Measurements from ENCODE around the gene MPST.

MPST gene

DNA sequence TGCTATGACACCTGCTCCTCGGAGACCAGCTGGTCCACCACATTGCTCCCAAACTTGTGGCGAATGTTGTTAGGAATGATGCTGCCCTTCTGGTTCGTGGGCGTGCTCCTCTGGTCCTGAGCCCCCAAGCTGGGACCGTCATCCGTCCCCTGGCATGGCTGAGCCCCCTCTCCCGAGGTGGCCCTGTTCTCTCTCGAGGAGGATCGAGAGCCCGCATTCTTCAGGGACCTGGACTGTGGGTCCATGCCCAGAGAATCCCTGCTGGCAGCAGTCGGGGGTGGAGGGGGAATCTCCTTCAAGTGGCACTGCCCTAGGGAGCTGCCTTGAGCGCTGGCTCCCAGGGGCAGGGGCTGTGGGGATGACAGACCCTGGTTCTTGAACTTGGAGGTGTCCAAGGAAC, 17.7 kb upstream of the MPST start:
- DNase-seq (ENCODE audit: low spot score): no peak

DNA sequence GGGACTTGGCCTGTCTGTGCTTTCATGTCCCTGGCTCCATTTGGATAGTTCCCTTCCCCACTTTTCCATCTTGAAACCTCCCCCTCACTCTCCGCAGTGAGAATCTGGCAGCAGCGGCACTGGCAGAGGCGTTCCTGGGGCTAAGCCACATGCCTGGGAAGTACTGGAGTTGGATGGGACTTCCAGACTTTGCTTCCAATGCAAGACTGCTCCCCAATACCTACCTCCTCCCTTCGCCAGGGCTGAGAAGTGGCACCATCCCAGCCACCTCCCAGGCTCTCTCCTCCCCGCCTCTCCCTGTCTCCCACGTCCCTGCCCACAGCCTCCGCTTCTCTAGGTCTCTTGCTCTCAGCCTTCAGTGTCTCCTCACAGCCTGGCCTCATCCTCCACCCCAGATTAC, 16.9 kb upstream of the MPST start:
- DNase-seq (ENCODE audit: low spot score): no peak

DNA sequence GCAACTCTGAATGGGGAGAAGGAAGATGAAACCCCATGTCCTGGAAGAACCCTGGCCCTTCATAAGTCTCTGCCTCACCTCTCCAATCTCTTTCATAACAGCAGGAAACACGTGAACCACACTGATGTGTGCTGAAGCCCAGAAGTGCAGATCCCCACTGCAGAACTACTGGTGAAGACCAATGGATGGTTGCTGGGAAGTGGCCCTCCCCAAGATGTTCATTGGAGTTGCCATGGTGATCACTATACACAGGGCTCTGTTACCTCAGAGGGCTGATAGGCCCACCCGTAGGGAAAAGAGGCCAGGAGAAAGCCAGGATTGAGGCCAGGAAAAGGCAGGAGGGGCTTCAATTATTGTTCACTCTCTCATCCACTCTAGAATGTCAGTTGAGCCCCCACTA, 11.9 kb upstream of the MPST start:
- DNase-seq (ENCODE audit: low spot score): peak; percentile 70

DNA sequence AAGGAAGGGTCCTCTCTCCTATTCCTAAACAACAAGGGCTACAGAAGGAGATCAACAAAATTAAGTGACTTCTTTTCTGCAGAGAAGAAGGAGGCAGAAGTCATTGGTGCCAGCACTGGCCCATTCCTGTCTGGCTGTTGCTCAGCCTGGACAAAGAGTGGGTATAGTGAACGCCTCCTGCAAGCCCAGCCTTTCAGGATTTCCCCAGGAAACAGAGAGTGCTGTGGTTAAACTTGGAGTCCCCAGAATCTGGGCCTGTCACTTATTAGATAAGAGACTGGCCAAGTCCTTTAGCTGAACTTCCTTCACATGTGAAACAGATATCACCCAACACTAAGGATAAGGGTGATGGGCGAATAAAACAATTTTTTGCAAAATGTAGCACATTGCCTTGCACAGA, 11.2 kb upstream of the MPST start:
- DNase-seq (ENCODE audit: low spot score): no peak

DNA sequence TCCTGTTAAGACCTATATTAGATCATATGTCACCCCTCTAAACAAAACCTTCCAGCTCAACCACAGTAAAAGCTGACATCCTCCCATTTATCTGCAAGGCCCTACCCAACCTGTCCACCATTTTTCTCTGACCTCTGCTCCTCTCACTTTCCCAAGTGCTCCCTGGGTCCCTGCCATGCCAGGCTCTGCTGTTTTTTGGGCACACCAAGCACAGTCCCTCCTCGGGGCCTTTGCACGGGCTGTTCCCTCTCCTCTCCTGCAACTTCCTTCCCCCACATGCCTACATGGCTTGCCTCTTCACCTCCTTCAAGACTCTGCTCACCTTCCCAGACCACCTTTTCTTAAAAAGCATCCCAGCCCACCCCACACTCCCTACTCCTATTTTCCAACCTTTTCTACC, 10.1 kb upstream of the MPST start:
- no peak for DNase-seq (ENCODE audit: low spot score)

DNA sequence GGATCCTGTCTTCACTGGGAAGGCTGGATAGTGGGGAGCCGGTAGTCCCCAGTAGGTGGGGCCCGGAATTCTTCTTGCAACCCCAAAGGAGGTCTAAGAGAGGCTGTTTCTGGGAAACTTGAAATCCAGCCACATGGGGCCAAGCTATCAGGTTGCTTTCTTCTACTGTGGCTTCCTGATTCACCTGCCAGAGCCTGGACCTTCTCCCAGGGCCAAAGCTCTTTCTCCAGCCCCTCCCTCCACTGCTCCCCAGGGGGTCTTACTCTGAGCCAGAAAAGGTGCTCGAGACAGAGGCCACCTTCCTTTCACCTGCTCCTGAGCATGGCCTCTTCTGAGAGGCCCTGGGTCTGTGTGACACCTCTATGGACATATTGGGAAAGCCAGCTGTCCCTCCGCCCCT, 9.4 kb upstream of the MPST start:
- DNase-seq (ENCODE audit: low spot score): no peak

DNA sequence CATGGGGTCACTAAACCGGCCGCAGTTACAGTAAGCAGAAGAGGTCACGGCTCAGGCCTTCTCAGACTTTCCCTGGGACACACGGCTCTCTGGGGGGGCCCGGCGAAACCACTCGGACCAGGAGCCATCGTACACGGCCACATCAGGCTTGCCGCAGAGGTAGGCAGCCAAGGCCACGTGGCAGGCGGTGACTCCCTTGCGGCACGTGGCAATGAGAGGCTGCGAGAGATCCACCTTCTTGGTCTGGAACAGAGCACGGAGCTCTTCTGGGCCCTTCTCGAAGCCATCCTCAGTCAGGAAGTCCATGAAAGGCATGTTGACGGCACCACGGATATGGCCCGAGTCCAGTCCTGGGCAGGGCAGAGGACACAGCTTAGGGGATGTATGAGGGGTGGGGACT, 8.6 kb upstream of the MPST start:
- DNase-seq (ENCODE audit: low spot score): no peak

DNA sequence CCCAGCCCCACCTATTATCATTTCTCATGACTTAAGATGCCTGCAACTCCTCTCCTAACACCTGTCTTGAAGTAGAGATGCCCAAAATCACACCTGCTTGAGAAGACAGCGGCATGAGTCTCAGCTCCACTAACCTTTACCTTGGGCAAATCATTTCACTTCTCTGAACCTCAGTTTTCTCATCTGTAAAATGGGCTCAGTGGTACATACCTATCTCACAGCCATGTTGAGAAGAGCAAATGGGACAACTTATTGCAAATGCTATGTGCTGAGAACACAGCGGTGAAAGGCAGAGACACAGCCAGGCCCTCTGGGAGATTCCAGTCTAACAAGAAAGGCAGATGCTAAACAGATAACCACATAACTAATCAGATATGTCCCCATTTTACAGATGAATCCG, 8.1 kb upstream of the MPST start:
- DNase-seq (ENCODE audit: low spot score): no peak

DNA sequence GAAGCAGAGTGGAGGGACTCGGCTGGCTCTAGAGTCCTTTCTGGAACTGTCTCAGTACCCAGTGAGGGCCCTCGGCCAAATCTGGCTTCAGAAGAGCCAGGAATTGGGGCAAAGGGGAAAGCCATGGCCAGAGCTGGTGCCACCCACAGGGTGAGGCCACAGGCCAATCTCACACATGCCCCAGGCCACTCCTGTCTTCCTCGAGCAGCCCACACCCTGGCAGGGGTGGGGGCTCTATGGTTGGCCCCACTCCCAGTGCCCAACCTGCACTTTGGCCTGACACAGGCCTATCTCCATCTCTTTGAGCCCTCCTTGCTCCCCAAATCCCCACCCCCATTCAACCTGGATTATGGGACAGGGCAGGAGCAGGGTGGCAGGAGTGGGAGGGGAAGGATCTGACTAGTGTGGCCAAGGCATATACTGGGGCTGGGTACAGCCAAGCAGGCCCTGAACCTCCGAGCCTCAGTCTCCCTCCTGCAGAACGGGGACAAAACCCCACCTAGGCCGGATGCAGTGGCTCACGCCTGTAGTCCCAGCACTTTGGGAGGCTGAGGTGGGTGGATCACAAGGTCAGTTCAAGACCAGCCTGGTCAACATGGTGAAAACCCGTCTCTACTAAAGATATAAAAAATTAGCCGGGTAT, 7.2 kb upstream of the MPST start:
- no peak for DNase-seq (ENCODE audit: low spot score)

DNA sequence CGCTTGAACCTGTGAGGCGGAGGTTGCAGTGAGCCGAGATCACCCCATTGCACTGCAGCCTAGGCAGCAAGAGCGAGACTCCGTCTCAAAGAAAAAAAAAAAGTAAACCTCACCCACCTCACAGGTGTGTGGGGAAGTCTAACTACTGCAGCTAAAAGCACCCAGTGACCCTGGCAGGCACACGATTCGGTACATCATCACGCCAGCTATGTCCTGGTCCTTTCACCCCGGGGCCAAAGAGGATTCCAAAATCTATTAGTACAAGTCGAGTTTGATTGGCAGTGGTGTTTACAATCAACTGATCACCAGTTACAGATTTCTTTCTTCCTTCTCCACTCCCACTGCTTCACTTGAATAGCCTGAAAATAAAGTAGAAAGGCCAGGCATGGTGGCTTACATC, 6.6 kb upstream of the MPST start:
- no peak for DNase-seq (ENCODE audit: low spot score)

DNA sequence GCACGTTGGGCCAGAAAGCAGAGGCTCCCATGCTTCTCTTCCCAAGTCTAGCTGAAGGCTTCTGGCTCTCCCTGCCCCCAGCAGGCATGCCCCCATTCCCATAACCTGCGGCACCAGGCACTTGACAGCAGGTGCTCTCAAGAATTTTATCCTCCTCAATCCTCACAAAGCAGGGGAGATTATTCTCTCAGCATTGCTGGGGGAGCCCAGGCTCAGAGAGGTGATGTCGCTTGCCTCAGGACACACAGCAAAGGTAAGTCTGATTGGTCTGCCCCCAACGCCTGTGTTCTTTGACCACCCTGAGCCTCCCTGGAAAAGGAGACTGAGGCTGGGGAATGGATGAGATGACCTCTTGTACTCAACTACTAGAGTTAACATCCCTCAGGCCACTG, 5.1 kb upstream of the MPST start:
- no peak for DNase-seq (ENCODE audit: low spot score)

DNA sequence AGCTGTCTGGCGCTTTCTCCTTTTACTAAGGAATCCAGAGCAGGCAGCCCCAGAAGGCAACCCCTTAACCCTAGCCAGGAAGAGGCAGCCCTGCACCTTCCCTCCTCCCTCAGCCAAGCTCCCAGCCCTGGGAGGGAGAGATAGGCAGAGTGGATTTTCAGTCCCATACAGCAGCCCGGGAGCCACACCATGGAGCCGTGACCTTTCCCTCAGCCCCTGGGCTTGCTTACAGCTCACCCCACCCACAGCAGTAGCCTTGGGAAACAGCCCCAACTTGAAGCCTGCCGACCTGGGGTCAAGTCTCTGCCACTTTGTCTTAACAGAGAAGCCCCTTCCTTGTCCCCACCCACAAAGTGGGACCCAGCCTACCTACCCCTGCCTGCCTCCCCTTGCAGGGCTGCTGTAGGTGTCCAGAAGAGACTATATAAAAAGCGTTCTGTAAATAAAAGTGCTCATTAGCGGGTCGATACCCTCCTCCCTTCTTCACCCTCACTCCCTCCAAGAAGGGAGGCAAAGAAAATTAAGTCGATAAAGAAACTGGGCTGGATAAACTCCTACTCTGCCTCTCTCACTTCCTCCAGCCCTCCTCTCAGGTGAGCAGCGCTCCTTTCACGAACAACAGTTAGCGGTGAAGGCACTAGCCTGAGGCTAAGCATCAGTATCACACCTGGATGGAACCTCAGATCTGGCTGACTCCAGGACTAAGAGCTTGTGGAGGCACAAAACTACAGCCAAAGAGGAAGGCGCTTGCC, 4.5 kb upstream of the MPST start:
- DNase-seq (ENCODE audit: low spot score): no peak

DNA sequence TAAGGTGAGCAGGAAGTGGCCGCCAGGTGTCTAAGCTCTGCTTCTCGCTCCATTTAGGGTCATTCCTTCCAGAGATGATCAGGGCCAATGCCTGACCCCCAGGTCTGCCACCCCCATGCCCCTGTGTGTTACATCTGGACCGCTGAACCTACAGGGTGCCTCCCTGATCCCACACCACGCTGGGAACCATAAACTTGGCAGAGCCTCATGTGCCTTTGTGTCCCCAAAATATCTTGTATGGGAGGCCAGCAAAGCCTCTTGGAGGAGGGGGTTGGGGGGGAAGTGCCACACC, 4.0 kb upstream of the MPST start:
- no peak for DNase-seq (ENCODE audit: low spot score)

DNA sequence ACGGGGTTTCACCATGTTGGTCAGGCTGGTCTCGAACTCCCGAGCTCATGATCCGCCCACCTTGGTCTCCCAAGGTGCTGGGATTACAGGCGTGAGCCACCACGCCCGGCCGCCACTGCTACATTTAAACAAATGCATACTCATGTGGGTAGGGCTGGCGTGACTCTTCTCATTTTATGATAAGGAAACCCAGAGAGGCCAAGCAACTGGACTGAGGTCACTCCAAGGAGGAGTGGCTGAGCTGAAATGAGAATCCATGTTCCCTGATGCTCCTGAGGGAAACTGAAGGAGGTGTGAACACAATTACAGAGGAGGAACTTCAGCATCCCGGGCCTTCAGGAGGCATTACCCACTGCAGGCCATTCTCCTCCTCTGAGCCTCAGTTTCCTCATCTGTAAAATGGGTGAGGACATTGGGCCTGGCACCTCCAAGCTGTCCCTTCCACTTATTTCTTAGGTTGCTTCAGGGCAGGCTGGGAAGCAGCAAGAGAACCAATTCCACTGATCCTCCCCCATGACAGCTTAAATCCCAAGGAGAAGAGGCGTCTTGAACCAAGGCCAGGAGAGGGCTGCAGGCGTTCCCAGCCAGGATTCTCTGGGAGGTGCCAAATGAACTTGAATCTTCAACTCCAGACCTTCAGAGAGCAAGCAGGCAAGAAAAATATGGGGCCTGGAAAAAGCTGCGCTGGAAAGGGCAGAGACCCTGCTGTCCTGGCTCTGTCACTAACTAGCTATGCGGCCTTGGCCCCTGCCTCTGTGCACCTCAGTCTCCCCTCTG, 3.2 kb upstream of the MPST start:
- no peak for DNase-seq (ENCODE audit: low spot score)

DNA sequence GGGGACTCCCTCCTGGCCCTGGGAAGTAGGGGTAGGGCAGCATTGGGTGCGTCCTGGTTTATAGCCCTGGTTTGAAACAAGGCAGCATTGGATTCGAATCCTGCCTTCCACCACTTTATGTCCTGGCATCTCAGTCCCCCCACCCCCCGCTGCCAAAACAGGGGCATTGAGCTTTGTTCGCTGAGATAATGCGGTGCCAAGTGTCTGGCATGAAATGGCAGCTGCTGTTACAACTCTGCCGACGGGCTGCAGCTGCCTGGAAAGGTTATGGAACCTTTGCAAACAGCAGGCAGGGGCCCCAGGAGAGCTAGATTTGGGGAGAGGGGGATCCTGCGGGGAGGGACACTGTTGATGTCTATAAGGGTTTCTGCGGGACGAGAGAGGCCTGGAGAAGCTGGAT, 2.2 kb upstream of the MPST start:
- no peak for DNase-seq (ENCODE audit: low spot score)

DNA sequence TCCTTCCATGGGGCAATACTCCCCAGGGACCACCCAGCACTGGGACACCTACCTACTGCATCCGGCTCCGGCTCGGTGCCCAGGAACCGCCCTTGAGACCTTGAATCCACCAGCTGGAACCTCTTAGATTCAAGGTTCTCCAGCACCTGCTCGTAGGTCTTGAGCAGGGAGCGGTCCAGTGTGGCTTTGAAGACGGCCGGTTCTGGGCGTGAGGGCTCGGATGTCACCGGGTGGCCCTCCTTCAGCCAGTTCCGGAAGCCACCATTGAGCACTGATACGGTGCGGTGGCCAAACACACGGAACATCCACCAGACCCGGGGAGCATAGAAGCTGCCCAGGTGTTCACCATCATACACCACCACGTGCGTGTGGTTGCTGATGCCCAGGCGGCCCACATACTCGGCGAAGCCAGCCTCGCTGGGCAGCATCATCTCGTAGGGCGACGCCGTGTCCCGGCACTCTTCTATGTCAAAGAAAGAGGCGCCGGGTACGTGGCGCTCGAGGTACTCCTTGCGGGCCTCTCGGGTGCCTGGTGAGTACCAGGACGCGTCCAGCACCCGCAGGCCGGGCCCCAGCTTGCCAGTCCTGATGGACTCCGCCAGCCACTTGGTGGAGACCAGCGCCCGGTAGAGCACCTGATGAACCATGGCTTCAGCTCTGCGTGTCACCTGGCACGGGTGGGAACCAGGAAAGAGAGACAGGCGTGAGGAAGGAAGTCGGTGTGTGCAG, 1.3 kb upstream of the MPST start:
- DNase-seq (ENCODE audit: low spot score): no peak

DNA sequence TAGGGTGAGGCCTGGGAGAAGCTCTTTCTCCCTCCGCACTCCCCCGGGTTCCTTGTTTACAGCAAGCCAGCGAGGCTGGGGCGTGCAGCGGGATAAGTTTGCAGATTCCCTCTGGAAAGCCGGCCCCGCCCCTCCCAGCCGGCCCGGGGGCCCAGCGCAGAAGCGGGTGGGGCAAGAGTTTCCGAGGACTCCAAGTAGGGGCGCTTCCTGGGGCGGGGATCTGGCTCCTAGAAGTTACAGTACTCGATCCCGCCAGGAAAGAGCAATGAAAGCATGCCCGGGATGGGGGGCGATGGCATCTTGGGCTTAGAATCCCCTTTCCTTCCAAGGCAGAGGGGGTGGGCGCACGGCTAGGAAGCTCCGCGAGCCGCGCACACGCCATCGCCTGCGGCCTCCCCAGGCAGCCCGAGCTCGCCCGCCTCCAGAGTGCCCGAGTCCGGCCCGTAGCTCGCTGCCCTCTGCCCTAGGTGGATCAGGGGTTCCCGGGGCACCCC, 680 bp upstream of the MPST start:
- DNase-seq (ENCODE audit: low spot score): peak; percentile 64

DNA sequence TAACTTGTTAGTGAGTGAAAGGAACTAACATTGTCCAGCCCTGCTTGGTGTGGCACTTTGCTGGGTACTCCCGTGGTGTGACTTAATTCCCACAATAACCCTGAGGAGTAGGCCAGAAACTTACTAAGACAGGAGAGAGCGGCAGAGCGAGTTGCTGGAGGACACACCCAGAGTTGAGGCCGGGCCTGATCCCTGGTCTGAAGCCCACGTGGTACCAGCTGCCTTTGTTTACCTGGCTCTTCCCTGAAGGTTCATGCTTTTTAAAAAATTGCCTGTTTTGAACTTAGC, 594 bp downstream of the MPST start:
- DNase-seq (ENCODE audit: low spot score): no peak

DNA sequence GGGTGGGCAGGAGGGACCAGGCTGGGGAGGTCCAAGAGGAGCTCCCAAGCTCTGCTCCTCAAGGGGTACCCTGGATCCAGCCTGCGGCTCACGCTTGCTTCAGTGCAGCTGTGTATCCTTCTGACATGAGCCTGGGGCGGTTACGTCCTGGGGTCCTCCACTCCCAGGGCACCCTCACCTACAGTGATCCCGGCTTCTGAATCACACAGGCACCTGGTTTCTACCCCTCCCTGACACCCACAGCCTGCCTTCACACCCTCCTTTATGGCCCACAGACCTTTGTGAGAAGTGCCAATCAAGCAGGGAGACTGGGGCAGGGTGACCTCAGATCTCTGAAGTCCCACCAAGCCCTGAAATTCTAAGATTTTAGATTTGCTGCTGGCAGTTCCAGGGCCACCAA, 1.5 kb downstream of the MPST start:
- DNase-seq (ENCODE audit: low spot score): no peak

DNA sequence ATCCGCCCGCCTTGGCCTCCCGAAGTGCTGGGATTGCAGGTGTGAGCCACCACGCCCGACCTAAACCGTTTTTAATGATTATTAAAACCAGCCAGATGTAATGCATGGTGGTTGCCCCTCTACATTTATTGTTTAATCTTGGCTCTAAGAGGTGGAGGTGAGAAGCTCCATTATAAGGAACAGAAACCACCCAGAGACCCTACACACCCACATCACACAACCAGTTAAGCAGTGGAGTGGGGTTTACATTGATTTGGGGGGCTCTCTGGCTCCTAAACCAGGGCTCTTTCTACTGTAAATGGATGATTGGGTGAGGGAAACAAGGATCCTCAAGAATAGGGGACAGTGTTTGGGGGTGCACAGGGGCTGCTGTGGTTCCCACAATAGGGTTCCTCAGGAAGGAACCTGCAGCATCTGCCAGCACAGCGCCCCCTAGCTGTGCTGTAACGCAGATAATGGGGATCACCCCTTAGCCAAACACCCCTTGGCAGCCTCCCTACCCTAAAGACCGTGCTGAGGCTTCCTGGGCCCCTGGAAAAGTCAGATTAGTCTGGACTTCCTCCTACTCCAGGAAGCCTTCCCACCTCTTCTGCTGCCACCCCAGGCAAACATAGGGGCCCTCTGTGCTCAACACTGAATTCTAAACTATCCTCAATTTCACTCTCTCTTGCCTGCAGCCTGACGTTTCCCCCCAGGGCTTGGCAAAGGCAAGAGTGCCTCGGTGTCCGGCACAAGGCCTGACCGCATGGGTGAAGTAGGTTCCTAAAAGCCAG, 2.4 kb downstream of the MPST start:
- DNase-seq (ENCODE audit: low spot score): peak; percentile 80

DNA sequence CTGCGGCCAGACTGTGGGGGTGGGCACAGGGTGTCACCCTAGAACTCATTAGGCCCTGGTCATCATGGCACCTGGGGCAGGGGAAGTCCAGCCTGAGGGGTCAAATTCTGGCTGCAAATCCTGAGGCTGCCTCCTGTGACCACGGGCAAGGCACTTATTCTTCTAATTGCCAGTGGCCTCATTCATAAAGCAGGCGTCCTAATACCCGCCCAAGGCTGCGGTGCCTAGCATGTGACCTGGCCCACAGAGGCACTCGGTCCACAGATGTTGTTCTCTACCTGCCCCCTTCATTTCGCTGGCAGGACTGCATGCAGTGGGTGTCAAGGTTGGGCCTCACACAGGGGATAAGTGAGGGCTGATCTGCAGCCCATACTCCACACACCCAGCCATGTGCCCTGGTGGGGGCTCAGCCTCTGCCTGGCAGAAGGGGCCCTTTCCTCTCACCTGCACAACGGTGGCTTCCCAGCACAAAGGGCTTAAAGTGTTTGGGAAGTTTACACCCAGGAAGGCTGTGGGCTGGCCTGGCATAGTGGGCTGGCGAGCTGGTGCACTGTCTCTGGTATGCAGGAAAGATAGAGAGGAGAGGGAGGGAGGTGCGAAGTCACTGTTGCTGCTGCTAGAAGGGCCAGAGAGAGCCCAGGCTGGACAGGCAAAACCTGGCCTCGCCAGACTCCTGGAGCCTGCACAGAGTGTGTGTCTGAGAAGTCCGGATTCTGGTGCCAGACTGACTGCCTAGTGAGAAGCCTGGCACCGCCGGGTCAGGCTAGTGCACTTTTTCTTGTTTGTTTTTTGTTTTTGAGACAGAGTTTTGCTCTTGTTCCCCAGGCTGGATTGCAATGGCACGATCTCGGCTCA, 3.2 kb downstream of the MPST start:
- DNase-seq (ENCODE audit: low spot score): no peak

Data from iPS-NIHi11 (cell line).